Measurements from ENCODE around the gene PPM1B. TPM values are rescaled to one million over a fixed set of nuclear protein-coding genes. Genes with fewer than 3 reads are reported as not detected.

The PPM1B gene
- total RNA-seq, 3 donors from 2014 or later, result 37.7 to 95.9 (median 59.7) TPM

- intact Hi-C loops (cut with DNase I; ENCODE audit: low total_unique reads), result no loop called here
- Histone ChIP-seq H3K4me3 (no peak overlapping the region), H3K4me1 (no peaks in the 10 kb centered on the region), H3K27ac (no peak overlapping the region), H3K27me3 (no peaks in the 10 kb centered on the region), H3K9me3 (no peaks in the 10 kb centered on the region), H3K36me3 (no peaks in the 10 kb centered on the region)
- TF ChIP-seq POLR2A (IDR thresholded peaks at IDR 0.05), result no peak
- TF ChIP-seq POLR2AphosphoS5 (IDR thresholded peaks at IDR 0.05), result no peak
- TF ChIP-seq CTCF (IDR thresholded peaks at IDR 0.05), result no peak
- DNase-seq (ENCODE audit: low spot score in 2 of 2), result no peak
Measured at GRCh38 chr2:44273596-44273995, 104.9 kb downstream of the PPM1B start.

- no peak for DNase-seq (ENCODE audit: low spot score in 2 of 2)
- H3K4me3 ChIP-seq, result no peak overlapping the region
- peak overlapping the region; percentile 14 to 33 for H3K27ac ChIP-seq
Measured at GRCh38 chr2:44275927-44276303, 107.2 kb downstream of the PPM1B start.

GRCh38 chr2:44277541-44277940 lies 108.9 kb downstream of the PPM1B start:
- intact Hi-C loops (cut with DNase I; ENCODE audit: low total_unique reads), result no loop called here

More at GRCh38 chr2:44275927-44276303, 107.2 kb downstream of the PPM1B start:
- no peaks in the 10 kb centered on the region for H3K4me1 ChIP-seq
- H3K27me3 ChIP-seq, result no peaks in the 10 kb centered on the region
- intact Hi-C loops (cut with DNase I; ENCODE audit: low total_unique reads), result no loop called here
- TF ChIP-seq CTCF (IDR thresholded peaks at IDR 0.05) (no peak), POLR2AphosphoS5 (IDR thresholded peaks at IDR 0.05) (no peak), POLR2A (IDR thresholded peaks at IDR 0.05) (no peak)
- no peaks in the 10 kb centered on the region for H3K9me3 ChIP-seq
- no peaks in the 10 kb centered on the region for H3K36me3 ChIP-seq

GRCh38 chr2:44280869-44281268 lies 112.2 kb downstream of the PPM1B start:
- Histone ChIP-seq H3K4me1 (no peaks in the 10 kb centered on the region), H3K27me3 (no peaks in the 10 kb centered on the region), H3K4me3 (no peak overlapping the region), H3K36me3 (no peaks in the 10 kb centered on the region), H3K27ac (no peak overlapping the region), H3K9me3 (no peaks in the 10 kb centered on the region)
- DNase-seq (ENCODE audit: low spot score in 2 of 2), result no peak
- TF ChIP-seq POLR2A (IDR thresholded peaks at IDR 0.05), result no peak
- TF ChIP-seq POLR2AphosphoS5 (IDR thresholded peaks at IDR 0.05), result no peak
- TF ChIP-seq CTCF (IDR thresholded peaks at IDR 0.05), result no peak
- intact Hi-C loops (cut with DNase I; ENCODE audit: low total_unique reads), result no loop called here

More at GRCh38 chr2:44277541-44277940, 108.9 kb downstream of the PPM1B start:
- no peak for TF ChIP-seq POLR2AphosphoS5 (IDR thresholded peaks at IDR 0.05)
- TF ChIP-seq CTCF (IDR thresholded peaks at IDR 0.05), result no peak
- no peak for TF ChIP-seq POLR2A (IDR thresholded peaks at IDR 0.05)
- Histone ChIP-seq H3K4me3 (no peak overlapping the region), H3K27ac (no peak overlapping the region), H3K9me3 (no peaks in the 10 kb centered on the region), H3K27me3 (no peaks in the 10 kb centered on the region), H3K36me3 (no peaks in the 10 kb centered on the region), H3K4me1 (no peaks in the 10 kb centered on the region)
- DNase-seq (ENCODE audit: low spot score in 2 of 2), result no peak

Other genes starting within 250 kb of the PPM1B start
- 10 to 100 TPM; 61.6 to 75.4 (median 65.1) TPM for gene LRPPRC, start 172.9 kb upstream of the PPM1B start, total RNA-seq
- gene SLC3A1, start 106.6 kb downstream of the PPM1B start, total RNA-seq, result under 1 TPM; 0.48 to 0.98 (median 0.88) TPM
- gene PREPL, start 192.6 kb downstream of the PPM1B start, total RNA-seq, result 10 to 100 TPM; 29.4 to 76.5 (median 51.1) TPM
- gene CAMKMT, start 193.1 kb downstream of the PPM1B start, total RNA-seq, result 10 to 100 TPM in 2 of 3 donors, 1 to 10 TPM in 1; 6.4 to 11.8 (median 10.5) TPM